Kidney tubule cell (primary cell): ENCODE results near the gene LSM3.
"Not testable (repeated sequence)": the region's sequence is repeated elsewhere in the genome, so short reads cannot be mapped to it uniquely, and the experiment has no call there.

Experiments used
- DNase-seq: peaks from one replicate; pipeline ENCODE4 v3.0.0-alpha.2; 2018; ENCODE audit warnings: low spot score

The LSM3 gene

GRCh38 chr3:14222457-14222856 lies 43.8 kb downstream of the LSM3 start:
- no peak for DNase-seq

DNA sequence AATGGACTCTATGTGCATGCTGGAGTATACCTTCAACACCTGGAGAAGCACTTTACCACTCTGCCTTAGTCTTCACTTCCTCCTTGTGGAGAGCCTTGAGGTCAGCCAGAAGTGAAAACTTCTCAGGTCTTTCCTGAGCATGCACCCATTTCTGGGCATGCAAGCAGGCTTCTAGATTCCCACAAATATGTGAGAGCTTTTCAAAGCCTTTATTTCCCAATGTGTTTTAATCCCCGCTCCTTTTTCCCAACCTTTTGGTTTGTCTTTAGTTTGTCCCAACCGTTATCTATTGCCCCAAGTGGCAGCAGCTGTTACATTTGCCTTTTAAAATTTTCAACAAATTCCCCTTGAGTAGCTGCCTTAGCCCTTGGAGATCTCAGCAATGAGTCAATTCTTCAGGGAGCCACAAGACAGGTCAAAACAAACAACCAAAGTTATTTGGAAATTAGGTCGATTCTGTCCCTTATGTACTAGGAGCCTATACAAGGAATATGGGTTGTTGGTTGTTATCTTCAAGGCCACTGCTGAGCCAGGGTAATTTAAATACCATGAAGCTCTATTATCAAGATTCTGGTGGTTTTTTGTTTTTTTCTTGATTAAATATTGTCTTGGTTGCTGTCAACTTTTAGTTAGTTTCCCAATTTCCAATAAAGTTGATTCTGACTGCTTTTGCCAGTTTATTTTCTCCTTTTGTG lies 44.4 kb downstream of the LSM3 start:
- no peak for DNase-seq

DNA sequence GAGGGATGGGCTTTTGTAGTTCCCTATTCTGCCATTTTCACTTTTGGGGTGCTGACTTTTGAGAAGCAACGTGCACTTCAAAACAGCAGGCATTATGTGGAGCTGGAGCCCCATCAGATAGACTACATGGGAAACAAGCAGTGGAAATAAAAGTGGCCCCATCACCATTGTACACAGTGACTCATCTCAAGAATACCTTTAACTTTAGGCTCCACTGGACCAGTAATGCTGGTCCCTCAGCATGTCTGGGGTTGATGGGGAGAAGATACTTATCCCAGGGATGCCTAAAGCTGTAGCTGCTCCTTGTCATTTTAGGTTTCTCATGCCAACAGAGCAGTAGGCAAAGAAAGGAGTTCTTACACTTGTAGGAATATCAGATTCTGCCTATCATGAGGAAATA lies 45.0 kb downstream of the LSM3 start:
- DNase-seq: no peak

GRCh38 chr3:14224895-14225294 lies 46.3 kb downstream of the LSM3 start:
- DNase-seq: no peak

GRCh38 chr3:14225421-14225820 lies 46.8 kb downstream of the LSM3 start:
- no peak for DNase-seq

DNA sequence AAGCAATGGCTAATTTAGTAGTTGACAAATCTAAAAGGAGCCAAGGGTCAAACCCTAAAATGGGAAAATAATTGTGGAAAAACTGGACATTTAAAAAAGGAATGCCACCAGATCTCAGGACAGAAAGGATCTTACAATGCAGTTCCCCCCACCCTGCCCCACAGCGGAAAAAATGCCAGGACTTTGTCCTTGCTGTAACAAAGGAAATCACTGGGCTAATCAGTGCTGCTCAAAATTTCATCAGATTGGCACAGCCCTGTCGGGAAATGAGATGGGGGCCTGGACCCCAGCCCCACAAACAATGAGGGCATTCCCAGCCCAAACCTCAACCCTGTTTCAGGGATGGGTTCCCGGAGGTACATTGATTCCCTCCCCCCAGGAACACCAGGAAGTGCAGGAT lies 47.7 kb downstream of the LSM3 start:
- DNase-seq: not testable (repeated sequence)

GRCh38 chr3:14227856-14228255 lies 49.2 kb downstream of the LSM3 start:
- DNase-seq: no peak

GRCh38 chr3:14228681-14229470 lies 50.3 kb downstream of the LSM3 start:
- DNase-seq: peak; percentile 67

DNA sequence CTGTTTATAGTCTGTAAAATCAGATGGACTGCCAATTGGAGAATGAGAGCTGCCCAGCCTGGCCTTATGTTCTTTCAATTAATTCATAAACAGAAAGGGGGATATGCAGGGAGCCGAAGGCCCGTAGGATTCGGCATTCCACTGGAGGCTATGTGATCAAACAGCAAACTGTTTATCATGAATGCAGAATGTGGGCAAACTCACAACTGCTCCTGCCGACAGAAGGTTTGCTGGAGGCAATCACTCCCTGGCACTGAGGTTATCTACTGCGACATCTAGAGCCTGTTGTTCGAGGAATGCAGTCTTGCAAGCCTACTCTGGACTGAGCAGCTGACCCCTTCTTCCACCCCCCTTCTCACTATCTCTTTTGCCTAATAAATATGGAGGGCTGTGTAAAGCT lies 51.1 kb downstream of the LSM3 start:
- DNase-seq: not testable (repeated sequence)

- no peak for DNase-seq
Observed at GRCh38 chr3:14230729-14231128, 52.1 kb downstream of the LSM3 start.

DNA sequence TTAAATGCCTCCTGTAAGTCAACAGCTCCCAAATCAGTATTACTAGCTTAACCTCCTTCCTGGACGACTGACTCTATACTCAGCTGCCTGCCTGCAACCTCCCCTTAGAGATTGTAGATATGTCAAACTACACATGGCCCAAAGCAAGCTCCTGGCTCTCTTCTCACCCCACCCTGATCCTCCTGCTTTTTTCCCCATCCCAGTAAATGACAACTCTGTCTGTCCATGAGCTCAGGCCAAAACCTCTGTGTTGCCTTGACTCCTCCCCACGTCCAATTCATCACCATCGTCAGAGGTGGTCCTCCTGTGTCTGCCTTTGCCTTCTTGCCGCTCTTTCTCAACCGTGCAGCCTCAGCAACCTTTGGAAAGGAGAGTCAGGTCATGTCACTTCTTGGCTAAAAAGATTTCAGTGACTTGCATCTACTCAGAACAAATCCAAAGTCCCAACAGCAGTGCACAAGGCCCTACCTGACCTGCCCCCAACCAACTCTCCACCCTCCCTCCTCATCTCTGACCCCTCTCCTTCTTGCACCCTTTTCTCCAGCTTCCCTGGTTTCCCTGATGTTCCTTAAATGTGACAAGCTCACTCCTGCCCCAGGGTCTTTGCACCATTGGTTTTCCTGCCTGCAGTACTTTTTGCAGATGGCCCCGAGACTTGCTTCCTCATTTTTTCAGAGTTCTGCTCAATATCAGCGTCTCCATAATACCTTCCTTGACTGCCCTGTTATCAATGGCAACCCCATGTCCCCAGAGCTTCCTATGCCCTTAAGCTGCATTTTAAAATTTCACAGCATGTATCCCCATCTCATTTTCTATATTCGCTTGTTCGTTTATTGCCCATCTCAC lies 52.8 kb downstream of the LSM3 start:
- DNase-seq: no peak

DNA sequence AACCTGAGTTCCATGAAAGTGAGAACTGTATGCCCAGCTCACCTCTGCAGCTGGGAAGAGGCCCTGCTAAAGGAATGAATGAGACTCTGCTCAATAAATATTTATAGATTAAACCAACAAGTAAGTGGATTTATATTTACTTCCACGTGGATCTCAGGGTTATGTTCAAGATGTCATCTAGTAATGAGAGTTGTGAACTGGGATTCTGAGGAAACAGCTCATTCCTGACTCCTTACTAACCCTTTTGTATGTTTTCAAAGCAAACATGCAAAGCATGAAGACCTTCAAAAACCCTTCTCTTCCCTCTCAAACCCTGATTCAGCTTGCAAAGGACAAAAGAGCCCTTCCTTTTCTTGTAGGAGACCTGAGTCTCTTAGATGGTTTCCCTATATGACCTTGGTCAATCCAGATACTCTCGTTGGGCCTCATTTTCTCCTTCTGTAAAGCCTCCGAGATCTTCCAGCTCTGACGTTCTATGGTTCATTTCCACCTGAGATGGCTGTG lies 53.4 kb downstream of the LSM3 start:
- DNase-seq: no peak

GRCh38 chr3:14234251-14235002 lies 55.8 kb downstream of the LSM3 start:
- DNase-seq: peak; percentile 91

DNA sequence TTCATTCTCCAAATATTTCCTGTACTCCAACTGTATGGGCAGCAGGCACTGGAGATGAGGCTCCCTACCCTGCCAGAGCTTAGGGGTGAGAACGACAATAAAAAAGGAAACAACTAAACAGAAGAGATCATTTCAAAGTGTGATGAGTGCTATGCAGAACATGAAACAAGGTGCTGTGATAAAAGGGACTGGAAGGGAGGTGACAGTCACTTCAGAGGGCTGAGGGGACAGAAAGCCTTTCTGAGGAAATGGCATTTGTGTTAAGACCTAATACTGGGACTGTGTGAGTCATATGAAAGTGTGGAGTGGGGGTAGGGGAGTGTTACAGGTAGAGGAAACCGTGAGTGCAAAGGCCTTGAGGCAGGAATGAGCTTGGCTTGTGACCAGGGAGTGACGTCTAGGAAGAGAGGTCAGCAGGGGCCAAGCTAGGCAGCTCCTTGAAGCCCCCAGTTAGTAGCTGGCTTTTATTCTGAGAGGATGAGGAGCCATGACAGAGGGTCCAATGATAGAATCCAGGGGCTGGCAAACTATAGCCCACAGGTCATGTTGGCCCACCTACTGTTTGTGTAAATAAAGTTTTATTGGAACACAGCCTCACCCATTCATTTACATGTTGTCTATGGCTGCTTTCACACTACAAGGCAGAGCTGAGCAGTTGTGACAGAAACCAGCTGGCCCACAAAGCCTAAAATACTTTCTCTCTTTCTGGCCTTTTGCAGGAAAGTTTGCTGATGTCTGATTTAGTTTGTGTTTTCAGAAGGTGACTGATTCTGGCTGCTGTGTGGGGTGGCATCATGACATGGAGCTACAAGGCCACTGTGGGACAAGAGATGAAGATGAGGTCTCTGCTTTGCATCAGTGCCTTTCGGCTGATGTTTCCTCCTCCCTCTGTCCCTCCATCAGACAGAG lies 56.6 kb downstream of the LSM3 start:
- DNase-seq: peak; percentile 77

GRCh38 chr3:14235912-14236295 lies 57.3 kb downstream of the LSM3 start:
- no peak for DNase-seq

DNA sequence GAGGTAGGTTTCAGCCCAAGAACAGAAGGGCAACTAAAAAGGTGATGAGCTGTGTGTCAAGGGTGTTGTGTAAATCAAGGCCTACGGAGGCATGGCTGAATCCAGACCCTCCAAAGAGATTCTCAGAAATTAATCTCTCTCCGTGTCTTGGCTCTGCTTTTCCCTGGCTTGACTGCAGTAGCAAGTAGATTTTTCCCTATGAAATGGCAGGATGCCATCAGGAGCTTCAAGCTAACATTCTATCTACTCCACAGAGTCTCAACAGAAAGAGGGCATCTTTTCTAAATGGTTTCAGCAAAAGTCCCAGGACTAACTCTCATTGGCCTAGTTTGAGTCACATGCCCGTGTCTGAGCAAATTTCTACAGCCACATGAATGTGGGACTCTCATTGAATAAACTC lies 58.3 kb downstream of the LSM3 start:
- no peak for DNase-seq

- DNase-seq: no peak
Observed at GRCh38 chr3:14237457-14237856, 58.8 kb downstream of the LSM3 start.

DNA sequence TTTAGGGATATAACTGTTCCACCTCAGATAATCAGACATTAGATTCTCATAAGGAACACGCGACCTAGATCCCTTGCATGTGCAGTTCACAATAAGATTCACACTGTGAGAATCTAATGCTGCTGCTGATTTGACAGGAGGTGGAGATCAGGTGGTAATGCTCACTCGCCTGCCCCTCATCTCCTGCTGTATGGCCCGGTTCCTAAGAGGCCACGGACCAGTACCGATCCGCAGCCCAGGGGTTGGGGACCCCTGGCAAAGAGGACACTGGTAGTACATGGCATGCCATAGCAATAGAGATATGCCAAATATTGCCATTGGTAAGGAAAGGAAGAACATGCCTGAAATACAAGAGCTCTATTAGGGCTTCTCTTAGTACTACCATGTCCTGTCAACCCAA lies 59.7 kb downstream of the LSM3 start:
- no peak for DNase-seq

GRCh38 chr3:14238930-14239329 lies 60.3 kb downstream of the LSM3 start:
- no peak for DNase-seq

DNA sequence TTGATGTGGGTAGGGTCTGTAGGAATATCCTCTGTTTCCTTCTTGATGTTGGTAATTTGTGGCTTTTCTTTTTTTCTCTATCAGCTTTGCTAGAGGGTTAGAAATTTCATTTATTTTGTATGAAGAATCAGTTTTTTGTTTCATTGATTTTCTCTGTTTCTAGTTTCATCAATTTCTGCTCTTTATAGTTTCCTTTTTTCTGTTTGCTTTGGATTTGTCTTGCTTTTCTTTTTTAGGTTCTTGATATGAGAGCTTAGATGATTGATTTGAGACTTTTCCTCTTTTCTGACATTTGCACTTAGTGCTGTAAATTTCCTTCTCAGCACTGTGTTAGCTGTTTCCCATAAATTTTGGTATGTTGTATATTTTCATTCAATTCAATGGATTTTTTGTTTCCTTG lies 61.3 kb downstream of the LSM3 start:
- no peak for DNase-seq

DNA sequence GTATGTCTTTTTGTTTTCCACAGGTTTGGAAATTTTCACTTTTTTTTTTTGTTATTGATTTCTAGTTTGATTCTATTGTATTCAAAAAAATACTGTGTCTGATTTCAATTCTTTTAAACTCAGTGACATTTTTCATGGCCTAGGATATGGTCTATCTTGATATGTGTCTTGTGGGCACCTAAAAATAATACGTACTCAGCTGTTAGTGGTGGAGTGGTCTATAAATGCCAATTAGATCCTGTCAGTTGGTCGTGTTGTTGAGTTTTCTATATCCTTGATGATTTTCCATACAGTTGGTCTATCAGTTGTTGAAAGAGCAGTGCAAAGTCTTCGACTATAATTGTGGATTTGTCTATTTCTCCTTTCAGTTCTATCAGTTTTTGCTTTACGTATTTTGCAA lies 61.7 kb downstream of the LSM3 start:
- no peak for DNase-seq
